Measurements from ENCODE around the gene TSPOAP1.

TSPOAP1 gene

DNA sequence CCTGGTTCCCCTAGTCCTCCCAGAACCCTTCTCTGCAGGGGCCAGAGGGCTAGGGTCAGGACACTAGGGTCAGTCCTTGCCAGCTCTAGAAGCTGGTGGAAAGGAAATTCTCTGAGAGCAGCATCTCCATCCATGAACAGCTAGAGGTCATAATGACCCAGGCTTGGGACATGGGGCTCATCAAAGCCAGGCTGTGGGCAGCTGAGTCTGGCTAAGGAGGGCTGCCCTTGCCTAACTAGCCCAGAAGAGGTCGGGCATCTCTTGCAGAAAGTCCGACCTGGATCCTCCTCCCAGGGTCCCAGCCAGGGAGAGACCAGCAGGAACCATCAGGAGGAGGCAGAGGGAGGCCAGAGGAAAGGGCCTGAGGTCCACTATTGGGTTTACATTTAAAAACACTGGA, 52.2 kb downstream of the TSPOAP1 start:
- no peak for DNase-seq (ENCODE audit: low read depth)

DNA sequence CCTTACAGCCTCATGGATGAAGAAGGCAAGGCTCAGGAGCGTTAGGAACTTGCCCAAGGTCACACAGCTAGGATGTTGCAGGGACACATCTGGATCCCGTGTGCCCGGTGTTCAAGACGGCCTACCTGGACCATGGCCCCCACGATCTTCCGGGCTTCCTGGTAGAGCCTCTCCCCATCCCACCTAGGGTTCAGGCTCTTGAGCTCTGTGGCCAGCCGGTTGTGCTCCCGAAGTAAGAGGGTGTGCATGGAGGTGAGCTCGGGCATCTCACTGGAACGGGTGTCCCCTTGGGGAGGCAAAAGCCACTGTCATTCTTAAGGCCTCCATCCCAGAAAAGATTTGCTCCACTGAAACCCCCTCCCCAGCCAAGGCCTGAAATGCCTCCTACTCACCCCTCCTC, 53.2 kb downstream of the TSPOAP1 start:
- no peak for DNase-seq (ENCODE audit: low read depth)

- no peak for DNase-seq (ENCODE audit: low read depth)
These were observed 55.0 kb downstream of the TSPOAP1 start for GRCh38 chr17:58273453-58274104.

- DNase-seq (ENCODE audit: low read depth): no peak
These were observed 56.0 kb downstream of the TSPOAP1 start for GRCh38 chr17:58272367-58273280.

GRCh38 chr17:58271216-58271931, 57.2 kb downstream of the TSPOAP1 start:
- DNase-seq (ENCODE audit: low read depth): no peak

DNA sequence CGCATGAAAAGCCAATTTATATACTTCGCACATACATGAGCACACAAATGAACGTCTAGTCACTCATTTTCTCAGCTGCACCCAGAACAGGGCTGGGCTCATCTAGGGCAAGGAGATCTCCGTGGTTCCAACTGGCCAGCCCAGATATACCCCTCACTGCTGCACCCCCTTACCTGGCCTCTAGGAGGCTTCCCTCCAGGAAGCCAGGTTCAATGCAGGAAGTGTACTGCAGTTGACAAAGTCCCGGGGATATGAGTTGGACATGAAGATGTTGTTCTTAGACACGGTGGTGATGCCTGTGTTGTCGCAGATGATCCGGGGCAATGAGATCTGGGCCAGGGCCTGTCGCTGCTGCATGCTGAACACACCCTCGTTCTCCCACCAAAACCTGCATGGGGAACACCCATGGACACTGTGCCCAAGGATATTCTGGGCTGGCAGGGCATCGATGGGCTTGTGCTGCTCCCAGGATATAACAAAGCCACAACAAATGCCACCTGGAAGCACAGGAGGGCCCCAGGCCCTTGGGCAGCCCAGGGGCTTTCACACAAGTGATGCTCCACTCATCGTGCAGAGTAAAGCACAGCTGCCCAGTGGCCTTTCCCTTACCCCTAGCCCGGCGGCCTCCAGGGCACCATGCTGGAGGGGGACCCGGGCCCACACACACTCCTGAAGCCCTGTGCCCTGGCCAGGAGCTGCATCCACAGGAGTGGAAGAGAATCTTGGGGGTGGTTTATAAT, 57.9 kb downstream of the TSPOAP1 start:
- no peak for DNase-seq (ENCODE audit: low read depth)

- DNase-seq (ENCODE audit: low read depth): no peak
These were observed 58.9 kb downstream of the TSPOAP1 start for GRCh38 chr17:58269557-58270291.

- DNase-seq (ENCODE audit: low read depth): no peak
These were observed 59.6 kb downstream of the TSPOAP1 start for GRCh38 chr17:58268774-58269556.

DNA sequence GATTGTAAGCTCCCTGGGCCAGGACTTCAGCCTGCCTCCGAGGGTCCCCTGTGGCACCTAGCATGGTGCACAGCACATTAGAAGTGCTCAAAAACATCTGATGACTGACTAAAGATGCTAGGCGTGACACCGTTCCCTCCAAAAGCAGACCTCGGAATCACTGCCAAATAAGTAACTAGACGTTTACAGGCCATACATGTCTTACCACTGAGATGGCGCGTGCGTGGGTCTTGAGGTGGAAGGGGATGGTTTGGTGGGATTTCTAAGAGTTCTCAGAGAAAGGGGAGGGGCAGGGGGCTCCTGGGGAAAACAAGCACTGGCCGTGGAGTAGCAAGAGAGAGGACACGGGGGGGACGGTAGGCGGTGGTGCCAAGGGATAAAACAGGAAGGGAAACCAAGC, 60.3 kb downstream of the TSPOAP1 start:
- no peak for DNase-seq (ENCODE audit: low read depth)

GRCh38 chr17:58267347-58268324, 61.0 kb downstream of the TSPOAP1 start:
- no peak for DNase-seq (ENCODE audit: low read depth)

DNA sequence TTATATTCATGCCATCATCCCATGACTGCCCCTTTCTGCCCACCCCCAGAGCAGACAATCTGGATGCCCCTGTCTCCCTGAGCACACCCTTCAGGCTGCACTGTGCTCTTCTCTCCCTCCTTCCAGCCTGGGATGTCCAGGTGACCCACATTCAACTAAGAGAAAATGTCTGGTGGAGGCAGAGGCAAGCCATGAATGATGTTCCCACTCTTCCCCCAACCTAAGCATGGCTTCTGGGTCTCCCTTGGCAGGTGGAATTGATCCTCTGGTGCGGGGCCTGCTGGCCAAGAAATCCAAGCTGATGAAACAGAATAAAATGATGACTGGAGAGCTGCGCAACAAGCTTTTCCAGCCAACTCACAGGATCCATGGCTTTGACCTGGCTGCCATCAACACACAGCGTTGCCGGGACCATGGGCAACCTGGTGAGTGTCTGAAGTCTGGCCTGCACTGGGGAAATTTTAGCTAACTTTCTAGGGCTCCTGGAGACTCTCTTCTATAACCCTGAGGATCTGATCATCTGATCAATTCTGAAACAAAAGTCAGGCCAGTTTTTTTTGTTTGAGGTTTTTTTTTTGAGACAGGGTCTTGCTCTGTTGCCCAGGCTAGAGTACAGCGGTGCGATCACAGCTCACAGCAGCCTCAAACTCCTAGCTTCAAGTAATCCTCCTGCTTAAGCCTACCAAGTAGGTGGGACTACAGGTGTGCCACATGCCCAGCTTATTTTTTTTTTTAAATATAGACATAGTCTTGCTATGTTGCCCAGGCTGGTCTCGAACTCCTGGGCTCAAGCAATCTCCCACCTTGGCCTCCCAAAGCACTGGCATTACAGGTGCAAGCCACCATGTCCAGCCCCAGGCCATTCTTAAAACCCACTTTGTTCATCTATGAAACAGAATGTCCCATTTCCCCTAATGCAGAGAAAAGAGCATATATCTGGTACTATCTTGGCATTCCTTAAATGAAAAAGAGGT, 62.4 kb downstream of the TSPOAP1 start:
- DNase-seq (ENCODE audit: low read depth): no peak

GRCh38 chr17:58265271-58265670, 63.3 kb downstream of the TSPOAP1 start:
- no peak for DNase-seq (ENCODE audit: low read depth)

DNA sequence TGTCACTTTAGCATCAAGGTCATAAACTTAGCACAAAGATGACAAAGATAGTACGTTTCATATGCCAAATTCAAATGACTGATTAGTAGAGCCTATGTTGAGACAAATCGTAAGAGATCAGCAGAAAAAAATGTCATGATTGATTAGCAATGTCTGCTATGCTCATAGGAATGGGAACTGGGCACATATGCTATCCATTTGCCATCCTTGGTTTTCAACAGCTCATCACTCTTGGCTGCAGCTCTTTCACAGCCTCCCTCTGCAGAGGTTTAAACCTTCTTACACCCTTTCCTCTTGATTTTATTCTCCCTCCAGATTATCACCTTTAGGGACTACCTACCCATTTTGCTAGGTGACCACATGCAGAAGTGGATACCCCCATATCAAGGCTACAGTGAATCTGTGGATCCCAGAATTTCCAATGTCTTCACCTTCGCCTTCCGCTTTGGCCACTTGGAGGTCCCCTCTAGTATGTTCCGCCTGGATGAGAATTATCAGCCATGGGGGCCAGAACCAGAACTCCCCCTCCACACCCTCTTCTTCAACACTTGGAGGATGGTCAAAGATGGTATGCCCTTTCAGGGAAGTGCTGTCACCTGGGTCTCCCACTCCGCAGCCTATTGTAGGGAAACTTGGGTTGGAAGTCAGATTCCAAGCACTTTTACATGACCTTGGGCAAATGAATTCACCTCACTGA, 64.0 kb downstream of the TSPOAP1 start:
- DNase-seq (ENCODE audit: low read depth): no peak

- DNase-seq (ENCODE audit: low read depth): no peak
These were observed 64.8 kb downstream of the TSPOAP1 start for GRCh38 chr17:58263773-58264172.

DNA sequence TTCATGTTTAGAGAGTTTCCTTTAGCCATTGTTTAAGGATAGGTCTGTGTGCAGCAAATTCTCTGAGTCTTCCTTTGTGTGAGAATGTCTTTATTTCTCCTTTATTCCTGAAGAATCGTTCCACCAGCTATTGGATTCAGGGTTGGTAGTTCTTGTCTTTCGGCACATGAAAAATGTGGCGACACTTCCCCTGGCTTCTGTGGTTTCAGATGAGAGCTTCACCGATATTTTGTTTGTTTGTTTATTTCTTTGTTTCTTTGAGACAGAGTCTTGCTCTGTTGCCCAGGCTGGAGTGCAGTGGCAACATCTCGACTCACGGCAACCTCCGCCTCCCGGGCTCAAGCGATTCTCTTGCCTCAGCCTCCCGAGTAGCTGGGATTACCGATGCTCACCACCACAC, 66.4 kb downstream of the TSPOAP1 start:
- no peak for DNase-seq (ENCODE audit: low read depth)

- no peak for DNase-seq (ENCODE audit: low read depth)
These were observed 73.8 kb downstream of the TSPOAP1 start for GRCh38 chr17:58254803-58255202.

- no peak for DNase-seq (ENCODE audit: low read depth)
These were observed 75.5 kb downstream of the TSPOAP1 start for GRCh38 chr17:58253082-58253481.

DNA sequence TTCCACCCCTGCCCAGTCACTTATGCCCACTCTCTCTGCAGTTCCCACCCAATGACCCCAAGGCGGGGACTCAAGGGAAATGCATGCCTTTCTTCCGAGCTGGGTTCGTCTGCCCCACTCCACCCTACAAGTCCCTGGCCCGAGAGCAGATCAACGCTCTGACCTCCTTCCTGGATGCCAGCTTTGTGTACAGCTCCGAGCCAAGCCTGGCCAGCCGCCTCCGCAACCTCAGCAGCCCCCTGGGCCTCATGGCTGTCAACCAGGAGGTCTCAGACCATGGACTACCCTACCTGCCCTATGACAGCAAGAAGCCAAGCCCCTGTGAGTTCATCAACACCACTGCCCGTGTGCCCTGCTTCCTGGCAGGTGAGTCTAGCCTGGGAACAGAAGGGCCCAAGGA, 76.5 kb downstream of the TSPOAP1 start:
- DNase-seq (ENCODE audit: low read depth): no peak
